GM19043 (cell line): ENCODE results near the gene ARHGEF25.

ENCODE experiments used
- ATAC-seq: cut with Tn5 transposase; IDR thresholded peaks from one replicate; pipeline ENCODE4 v1.9.1; 2021; ENCODE audit warnings: low read depth; ENCODE audit not compliant: unreplicated experiment

Gene ARHGEF25

DNA sequence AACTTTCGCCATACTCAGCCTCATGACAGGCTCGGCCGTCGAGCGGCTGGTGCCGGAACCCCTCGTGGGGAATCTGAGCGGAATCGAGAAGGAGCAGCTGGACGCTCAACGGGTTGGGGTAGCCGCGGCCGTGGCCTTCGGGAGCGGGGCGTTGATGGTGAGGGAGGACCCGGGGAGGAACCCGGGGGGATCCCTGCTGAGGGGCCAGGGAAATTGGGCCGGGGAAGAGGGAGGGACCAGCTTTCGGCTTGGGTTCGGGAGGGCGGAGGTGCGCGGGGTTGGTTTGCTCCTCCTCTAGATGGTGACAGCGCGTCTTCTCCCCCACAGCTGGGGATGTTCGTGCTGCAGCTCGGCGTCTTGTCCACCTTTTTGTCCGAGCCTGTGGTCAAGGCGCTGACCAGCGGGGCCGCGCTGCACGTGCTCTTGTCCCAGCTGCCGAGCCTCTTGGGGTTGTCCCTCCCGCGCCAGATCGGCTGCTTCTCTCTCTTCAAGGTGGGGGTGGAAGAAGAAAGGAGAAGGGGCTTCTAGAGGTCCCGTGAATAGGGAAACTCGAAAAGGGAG lies 9.8 kb downstream of the ARHGEF25 start:
- ATAC-seq = no peak

GRCh38 chr12:57621497-57622292 lies 10.5 kb downstream of the ARHGEF25 start:
- peak; percentile 62 for ATAC-seq

DNA sequence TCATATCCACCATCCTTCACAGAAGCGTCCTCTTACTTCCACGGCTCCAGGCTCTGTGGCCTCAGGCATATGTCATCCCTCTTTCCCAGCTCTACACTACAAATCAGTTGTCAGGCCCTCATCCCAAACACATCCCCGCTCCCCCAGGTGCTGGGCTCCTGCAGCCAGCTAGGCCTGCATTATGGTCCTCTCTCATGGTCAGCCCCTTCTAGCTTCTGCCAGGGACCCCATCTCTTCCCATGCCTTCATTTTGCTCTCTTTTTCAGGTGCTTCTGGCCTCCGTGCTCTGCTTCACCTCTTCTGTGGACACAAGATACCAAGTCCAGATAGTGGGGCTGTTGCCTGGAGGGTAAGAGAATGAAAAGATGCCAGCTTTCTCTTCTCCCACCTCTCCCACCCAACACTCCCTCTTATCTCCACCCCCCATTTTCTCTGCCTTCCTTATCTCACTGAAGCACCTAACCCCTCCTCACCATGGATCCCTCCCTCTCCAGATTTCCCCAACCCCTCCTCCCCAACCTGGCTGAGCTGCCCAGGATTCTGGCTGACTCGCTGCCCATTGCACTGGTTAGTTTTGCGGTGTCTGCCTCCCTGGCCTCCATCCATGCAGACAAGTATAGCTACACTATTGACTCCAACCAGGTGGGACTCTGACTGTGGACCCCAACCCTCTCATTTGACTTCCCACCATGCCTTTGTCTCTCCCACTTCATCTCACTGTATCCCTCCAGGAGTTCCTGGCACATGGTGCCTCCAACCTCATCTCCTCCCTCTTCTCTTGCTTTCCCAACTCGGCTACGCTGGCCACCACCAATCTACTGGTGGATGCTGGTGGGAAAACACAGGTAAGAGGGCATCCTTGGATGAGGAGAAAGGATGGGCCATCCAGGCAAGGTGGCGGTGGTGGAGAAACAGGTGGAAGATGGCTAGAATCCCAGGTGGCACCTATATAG lies 11.3 kb downstream of the ARHGEF25 start:
- ATAC-seq = no peak

- ATAC-seq = no peak
Observed at GRCh38 chr12:57623385-57623784, 12.2 kb downstream of the ARHGEF25 start.

DNA sequence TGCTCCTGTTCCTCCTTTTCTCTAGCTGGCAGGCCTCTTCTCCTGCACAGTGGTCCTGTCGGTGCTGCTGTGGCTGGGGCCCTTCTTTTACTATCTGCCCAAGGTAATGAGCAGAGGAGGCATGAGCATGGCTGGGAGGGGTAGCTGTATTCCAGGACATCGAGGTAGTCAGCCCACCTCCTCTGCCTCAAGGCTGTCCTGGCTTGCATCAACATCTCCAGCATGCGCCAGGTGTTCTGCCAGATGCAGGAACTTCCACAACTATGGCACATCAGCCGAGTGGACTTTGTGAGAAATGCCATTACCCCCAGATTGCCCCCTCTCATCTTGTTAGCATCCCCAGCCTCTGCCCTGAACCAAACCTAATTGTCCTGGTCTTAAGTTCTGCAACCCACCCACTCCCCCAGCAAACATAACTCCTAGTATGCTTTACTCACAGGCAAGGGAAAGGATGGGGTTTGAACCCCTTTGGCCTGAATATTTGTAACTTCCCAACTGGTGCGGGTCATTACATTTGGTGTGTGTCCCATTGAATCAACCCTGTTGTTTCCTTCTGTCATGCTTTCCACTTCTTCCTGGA lies 12.7 kb downstream of the ARHGEF25 start:
- no peak for ATAC-seq

DNA sequence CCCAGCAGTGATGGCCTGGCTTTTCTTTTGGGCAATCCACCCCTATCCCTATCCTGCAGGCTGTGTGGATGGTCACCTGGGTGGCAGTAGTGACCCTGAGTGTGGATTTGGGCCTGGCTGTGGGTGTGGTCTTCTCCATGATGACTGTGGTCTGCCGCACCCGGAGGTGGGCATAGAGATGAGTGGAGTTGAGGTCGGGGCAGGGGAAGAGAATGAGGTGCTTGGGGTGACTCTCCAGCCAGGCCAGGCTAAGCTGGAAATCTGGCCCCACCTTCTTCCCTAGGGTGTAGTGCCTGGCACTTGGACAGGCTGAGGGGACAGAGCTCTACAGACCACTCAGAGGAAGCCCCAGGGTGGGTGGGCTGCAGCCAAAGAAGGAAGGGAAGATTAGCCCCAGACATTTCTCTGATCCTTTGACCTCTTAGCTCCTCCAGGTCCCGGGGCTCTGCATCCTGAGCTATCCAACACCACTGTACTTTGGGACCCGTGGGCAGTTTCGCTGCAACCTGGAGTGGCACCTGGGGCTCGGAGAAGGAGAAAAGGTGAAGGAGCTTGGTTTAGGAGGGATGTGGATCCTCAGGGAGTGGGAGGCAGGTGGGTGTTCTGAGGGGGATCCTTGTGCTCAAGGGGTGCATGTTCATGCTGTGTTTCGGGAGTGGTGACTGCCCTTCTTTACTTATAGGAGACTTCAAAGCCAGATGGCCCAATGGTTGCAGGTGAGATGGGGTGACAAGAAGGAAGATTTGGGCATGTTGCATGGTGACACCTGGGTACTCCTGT lies 13.4 kb downstream of the ARHGEF25 start:
- no peak for ATAC-seq

DNA sequence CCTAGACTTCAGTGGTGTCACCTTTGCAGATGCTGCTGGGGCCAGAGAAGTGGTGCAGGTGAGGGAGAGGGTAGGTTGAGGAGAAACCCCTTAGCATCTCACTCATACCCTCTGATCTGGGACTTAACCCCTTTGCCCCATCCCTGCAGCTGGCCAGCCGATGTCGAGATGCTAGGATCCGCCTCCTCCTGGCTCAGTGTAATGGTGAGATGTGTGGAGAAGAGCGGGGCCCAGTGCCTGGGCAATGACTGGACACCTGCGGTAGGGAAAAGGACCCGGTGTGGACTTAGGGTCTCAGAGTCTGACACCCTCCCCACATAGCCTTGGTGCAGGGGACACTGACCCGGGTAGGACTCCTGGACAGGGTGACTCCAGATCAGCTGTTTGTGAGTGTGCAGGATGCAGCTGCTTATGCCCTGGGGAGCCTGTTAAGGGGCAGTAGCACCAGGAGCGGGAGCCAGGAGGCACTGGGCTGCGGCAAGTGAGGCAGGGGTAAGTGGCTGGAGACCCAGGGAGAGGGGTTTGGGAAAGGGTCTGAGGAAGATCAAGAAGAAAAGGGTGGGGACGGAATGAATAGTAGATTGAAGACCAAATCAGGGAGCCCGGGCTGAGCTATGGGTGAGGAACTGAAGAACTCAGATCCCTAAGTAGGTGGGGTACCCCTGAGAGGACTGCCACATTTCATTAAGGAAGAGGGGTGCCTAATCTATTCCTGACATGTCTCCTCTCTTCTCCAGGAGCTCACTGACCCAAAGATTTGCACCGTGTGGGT lies 14.2 kb downstream of the ARHGEF25 start:
- no peak for ATAC-seq

DNA sequence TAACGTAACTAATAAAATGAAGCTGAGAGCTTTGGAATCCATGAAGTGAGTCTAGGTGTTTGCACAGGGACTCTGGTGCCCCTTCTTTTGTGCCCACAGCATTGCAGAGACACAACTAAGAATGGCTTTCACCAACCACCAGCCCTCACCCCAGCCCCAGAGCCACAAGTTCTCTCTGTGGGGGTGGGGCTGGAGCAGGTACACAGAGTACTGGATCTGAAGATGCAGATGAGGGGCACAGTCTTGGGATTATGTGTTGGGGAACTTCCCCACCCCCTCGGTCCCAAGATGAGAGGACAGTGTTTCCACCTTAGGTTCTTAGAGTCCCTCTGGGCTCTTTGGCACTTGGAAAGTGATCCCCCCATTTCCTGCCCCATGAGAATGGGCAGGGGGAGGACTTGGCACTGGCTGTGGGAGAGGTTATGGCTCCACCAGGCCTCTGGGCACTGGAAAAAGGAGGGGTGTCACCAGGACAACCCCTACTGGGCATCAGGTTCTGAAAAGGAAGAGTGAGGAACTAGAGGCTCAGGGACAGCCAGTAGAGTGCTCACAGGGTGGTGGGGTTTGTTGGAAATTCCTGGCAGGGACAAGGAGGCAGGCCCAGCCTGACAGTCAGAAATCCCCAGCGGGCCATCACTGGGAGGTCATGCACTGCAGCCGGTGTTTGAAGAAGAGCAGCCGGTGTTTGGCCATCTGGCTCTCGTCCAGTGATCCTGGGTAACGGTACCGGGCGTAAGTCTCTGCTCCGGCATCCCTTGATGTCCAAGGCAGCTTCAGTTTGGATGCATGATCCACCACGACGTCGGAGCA lies 15.1 kb downstream of the ARHGEF25 start:
- ATAC-seq = no peak

DNA sequence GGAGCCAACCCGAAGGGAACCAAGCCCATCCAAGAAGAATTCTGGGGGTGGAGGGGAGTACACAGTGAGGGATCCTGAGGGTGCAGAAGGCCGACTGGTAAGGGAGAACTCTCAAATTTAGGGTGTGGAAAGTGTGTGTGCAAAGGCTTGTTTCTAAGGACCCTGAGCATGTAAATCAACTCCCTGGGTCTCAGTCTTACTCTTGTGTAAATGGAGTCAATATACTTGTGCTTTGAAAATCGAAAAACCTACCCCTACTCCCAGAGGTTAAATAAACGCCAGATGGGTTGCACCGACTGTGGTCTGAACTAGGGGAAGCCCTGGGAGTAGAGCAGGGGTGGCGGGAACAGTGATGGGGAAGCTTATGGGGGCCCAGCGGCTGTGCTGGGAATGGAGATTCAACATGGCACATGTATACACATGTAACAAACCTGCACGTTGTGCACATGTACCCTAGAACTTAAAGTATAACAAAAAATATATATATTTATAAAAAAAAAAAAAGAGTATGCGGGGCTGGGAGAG lies 15.7 kb downstream of the ARHGEF25 start:
- ATAC-seq = no peak

DNA sequence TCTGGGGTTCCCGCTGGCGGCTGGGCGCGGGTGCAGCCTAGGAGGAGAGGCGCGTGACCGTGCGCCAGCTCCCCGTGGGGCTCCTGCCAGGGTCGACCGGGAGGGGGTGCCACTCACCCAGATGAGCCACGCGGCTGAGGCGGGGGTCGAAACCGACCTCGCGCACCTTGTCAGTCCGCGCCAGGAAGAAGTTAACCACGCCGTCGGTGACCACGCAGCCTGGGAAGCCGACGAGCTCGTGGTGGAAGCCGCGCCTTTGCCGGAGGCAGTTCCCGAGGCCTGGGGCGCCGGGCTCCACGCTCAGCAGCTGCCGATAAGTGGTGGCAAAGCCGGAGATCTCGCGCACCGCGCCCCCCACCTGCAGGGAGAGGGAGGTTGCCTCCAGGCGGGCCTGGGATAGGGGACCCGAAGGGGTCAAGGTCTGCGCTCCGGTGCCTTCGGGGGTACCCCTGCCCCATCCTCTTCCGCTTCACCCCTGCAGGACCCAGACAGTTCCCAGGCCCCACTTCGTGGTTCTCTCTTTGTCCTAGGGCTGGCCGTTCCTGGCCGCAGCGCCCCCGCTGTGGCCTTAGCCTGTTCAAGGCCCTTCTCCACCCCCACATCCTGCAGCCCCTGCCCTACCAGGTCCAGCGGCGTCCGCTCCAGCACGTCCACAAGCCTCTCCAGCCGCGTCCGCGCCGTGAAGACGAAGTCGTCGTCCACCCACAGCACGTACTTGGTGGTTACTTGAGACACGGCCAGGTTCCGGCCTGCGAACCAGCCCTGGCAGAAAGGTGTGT lies 16.5 kb downstream of the ARHGEF25 start:
- ATAC-seq = no peak

DNA sequence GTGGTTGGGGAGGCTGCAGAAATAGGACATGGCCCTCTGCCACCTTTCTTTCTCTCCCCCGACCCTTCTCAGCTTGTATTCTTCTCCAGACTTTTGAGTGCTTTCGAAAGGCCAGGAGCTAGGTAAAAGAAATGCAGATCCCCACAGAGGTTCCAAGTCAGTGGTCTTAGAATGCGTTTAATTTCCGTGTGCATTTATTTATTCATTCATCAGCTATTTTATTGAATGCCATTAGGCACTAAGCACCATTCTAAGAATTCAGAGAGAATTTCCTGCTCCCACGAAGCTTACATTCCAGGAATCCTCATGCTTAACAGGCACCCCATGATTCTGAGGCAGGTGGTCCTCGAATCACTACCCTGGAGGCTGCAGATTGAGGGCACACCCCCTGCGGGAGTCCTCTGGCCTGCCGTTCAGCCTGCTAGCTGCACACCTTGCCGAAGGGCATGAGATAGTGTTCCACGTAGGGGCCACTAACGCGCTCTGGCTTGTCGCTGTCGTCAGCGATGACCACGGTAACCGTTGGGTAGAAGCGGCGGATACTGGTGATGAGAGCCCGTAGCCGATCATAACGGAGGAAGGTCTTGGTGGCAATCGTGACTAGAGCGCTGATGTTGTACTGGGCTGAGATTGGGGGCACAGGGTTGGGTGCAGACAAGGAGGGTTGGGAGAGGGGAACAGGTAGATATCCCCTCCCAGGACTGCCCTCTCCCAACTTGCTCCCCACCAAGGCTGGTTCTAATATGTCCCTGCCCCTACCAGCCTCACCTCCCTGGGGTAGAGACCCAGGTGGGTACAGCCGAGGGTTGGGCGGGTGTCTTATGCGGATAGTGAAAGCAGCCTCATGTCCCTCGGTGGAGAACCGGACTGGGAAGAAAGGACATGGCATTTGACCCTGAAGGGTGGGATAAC lies 17.3 kb downstream of the ARHGEF25 start:
- ATAC-seq = no peak

DNA sequence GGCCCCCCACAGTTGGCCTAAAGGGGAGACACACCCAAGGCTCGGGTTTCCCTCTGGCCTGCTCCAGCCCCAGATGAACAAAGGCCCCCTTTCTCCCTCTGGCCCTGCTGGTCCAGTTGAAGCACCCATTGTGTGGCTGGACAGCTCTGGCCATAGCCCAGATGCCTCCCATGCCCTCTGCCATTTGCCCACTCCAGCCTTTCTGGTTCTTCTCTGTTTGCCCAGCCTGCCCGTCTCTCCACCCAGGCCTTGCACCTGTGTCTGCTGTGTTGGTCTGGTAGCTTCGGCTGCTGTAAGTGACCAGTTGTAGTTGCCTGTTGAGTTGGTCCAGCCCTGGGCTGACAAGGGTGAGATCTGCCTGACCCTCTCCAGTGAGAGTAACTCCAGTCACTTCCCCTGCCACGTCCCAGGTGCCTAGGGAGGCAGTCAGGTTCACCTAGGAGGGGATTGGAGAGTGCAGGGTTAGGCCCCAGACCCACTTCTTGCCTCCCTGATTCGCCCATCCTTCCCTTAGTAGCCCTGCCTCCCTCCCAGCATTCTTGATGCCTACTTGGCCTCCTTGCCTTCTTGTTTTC lies 18.7 kb downstream of the ARHGEF25 start:
- ATAC-seq = no peak

GRCh38 chr12:57630891-57631433 lies 19.7 kb downstream of the ARHGEF25 start:
- no peak for ATAC-seq

DNA sequence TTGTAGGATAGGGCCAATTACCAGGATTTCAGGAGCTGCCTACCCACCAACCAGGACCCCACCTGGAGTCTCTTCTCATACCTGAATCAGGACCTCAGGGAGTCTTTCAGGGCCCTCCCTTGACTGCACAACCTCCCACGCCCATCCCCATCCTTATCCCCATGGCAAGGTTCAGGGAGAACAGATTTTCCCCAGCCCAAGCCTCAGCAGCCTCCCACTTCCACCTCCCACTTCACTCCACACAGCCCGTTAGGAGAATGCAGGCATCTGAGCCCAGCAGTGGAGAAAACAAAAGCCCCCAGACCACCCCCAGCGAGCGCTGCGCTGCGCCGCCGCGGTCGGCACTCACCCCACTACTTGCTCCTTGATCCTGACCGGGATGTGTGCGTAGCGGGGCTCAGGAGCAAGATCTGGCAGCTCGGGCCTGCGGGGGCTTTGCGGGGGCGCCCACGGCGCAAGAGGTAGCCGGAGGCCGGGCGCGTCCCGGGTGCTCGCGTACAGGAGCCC lies 20.4 kb downstream of the ARHGEF25 start:
- no peak for ATAC-seq

GRCh38 chr12:57632073-57632957 lies 21.1 kb downstream of the ARHGEF25 start:
- no peak for ATAC-seq
